Subcutaneous adipose tissue (tissue), 4 donors: ENCODE results near the gene EPHX1. TPM values are rescaled to one million over a fixed set of nuclear protein-coding genes. Genes with fewer than 3 reads are reported as not detected.

ENCODE experiments used
- CTCF ChIP-seq: fragments of 450-650 bp; IDR thresholded peaks from one replicate; pipeline ENCODE4 v1.5.1; 2016; ENCODE audit warnings: low read depth, mild to moderate bottlenecking, control low read depth, antibody characterized with exemption, moderate library complexity
- total RNA-seq, 4 donors: library from RNA; depleted of rRNA; stranded (reverse); fragments of >200 nt; gene quantifications; one replicate each; pipeline ENCODE4 v1.1.0, GENCODE V29; 2016

The EPHX1 gene
- 100 to 1,000 TPM; 126 to 193 (median 153) TPM for total RNA-seq

DNA sequence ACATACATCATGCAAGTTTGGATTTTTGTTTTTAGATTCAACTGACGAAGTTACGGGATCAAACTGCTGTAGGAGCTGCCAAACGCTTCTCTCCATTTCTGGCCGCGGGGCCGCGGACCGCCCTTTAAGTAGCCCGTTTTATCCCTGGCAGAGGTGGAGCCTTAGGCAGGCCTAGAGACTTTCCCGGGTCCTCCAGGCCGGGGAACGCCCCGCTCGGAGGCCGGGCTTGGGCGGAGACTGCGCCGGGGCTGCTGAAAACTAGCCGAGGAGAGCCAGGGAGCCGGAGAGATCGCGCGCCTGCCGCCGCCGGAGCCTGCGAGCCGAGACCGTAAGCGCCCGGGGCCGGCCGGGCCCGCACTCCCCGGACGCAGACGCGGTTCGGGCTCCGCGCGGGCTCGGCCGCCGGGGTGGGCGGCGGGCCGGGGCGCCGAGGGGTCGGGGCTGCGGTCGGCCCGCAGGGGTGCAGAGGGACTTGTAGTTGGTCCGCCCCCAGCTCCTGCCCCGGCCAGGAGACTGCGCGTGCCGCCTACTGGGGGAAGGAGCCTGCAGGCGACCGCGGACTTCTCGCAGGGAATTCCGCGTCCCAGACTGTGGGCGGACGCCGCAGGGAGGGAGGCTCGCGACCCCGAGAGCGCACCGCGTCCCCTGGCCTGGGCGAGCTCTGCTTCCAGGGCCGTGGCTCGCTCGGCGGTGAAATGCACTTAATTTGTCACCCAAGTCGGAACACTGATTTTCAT lies at the start of gene EPHX1:
TSS of gene EPHX1 (plus strand) at position 283 of the 737 bp plus-strand sequence. CDS start 18,606 bp downstream, outside the sequence.
- TF ChIP-seq CTCF: no peak

- TF ChIP-seq CTCF: no peak
These were observed 49.4 kb upstream of the EPHX1 start for GRCh38 chr1:225760531-225760930.

DNA sequence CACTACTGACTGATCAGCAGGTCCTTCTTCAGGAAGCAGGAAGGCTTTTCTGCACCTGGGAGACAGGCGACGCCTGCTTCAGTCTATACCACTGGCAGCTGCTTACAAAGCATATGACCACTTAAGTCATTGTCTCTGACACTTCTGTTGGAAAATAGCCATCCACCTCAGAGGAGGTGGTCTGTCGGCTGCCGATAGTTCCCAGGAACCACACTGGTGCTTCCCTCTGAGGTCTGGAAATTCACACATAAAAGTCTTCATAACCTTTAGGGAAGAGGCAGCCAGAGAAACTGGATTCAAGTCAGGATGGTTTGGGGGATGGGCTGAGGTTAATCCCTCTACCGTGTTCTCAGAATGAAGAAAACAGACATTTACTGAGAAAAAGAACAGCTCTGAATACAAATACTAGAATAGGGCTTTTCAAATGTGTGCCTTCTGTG lies 47.9 kb upstream of the EPHX1 start:
- TF ChIP-seq CTCF: no peak

- no peak for TF ChIP-seq CTCF
These were observed 47.5 kb upstream of the EPHX1 start for GRCh38 chr1:225762444-225762843.

- TF ChIP-seq CTCF: no peak
These were observed 46.0 kb upstream of the EPHX1 start for GRCh38 chr1:225763716-225764548.

GRCh38 chr1:225765982-225766674 lies 43.8 kb upstream of the EPHX1 start:
- TF ChIP-seq CTCF: no peak
